ENCODE measurements around the gene COPRS. TPM values are rescaled to one million over a fixed set of nuclear protein-coding genes. Genes with fewer than 3 reads are reported as not detected.

The COPRS gene
- 40.2 to 42.6 TPM (median 42.1 TPM) in 3 replicates for total RNA-seq
- long read RNA-seq, transcript COPRS-201 (4 exons, 968 nt), result major isoform, 43 of 45 reads
- long read RNA-seq, partial matches to known transcripts, result 0 of 45 reads
- long read RNA-seq, other reads (novel, unspliced or antisense), result 2 of 45 reads

GRCh38 chr17:31858642-31859486 is at the start of gene COPRS:
COPRS (minus strand) TSS chr17:31859244; CDS start chr17:31859199, 45 bp downstream.
- H3K36me3 Mint-ChIP-seq (ENCODE audit: low read depth), result peaks cover 10% of the 10 kb centered on the region
- peak within 1 kb of the TSS; percentile 71 for H3K4me3 Mint-ChIP-seq (ENCODE audit: unreplicated experiment)
- peaks cover 24% of the 10 kb centered on the region for H3K4me1 Mint-ChIP-seq (ENCODE audit: low read depth)
- H3K27ac Mint-ChIP-seq (ENCODE audit: unreplicated experiment), result peak within 1 kb of the TSS; percentile 60
- H3K27me3 Mint-ChIP-seq (ENCODE audit: low read depth), result no peaks in the 10 kb centered on the region
- H3K9me3 Mint-ChIP-seq (ENCODE audit: low read depth), result no peaks in the 10 kb centered on the region
- DNase-seq (ENCODE audit: low spot score), result peak; percentile 90
- TF ChIP-seq CTCF (IDR thresholded peaks at IDR 0.05), result peak; percentile 61

GRCh38 chr17:31908386-31908785 is 49.3 kb upstream of the COPRS start:
- DNase-seq (ENCODE audit: low spot score), result no peak
- H3K4me3 Mint-ChIP-seq (ENCODE audit: unreplicated experiment), result no peak overlapping the region
- H3K27me3 Mint-ChIP-seq (ENCODE audit: low read depth), result peaks cover 3% of the 10 kb centered on the region

GRCh38 chr17:31907342-31907962 is 48.4 kb upstream of the COPRS start:
- TF ChIP-seq CTCF (IDR thresholded peaks at IDR 0.05), result no peak
- Mint-ChIP-seq H3K27ac (ENCODE audit: unreplicated experiment) (peak overlapping the region; percentile 37), H3K4me3 (ENCODE audit: unreplicated experiment) (no peak overlapping the region), H3K27me3 (ENCODE audit: low read depth) (peaks cover 3% of the 10 kb centered on the region), H3K4me1 (ENCODE audit: low read depth) (peaks cover 15% of the 10 kb centered on the region), H3K36me3 (ENCODE audit: low read depth) (no peaks in the 10 kb centered on the region), H3K9me3 (ENCODE audit: low read depth) (no peaks in the 10 kb centered on the region)
- no peak for DNase-seq (ENCODE audit: low spot score)

More at GRCh38 chr17:31908386-31908785, 49.3 kb upstream of the COPRS start:
- Mint-ChIP-seq H3K9me3 (ENCODE audit: low read depth) (no peaks in the 10 kb centered on the region), H3K36me3 (ENCODE audit: low read depth) (no peaks in the 10 kb centered on the region), H3K4me1 (ENCODE audit: low read depth) (peaks cover 15% of the 10 kb centered on the region), H3K27ac (ENCODE audit: unreplicated experiment) (no peak overlapping the region)
- TF ChIP-seq CTCF (IDR thresholded peaks at IDR 0.05), result no peak

GRCh38 chr17:31903401-31903800 is 44.4 kb upstream of the COPRS start:
- H3K9me3 Mint-ChIP-seq (ENCODE audit: low read depth), result no peaks in the 10 kb centered on the region
- no peak overlapping the region for H3K4me3 Mint-ChIP-seq (ENCODE audit: unreplicated experiment)
- DNase-seq (ENCODE audit: low spot score), result peak; percentile 46
- peaks cover under 1% of the 10 kb centered on the region for H3K36me3 Mint-ChIP-seq (ENCODE audit: low read depth)
- H3K4me1 Mint-ChIP-seq (ENCODE audit: low read depth), result peaks cover 28% of the 10 kb centered on the region
- no peak for TF ChIP-seq CTCF (IDR thresholded peaks at IDR 0.05)
- H3K27me3 Mint-ChIP-seq (ENCODE audit: low read depth), result no peaks in the 10 kb centered on the region
- H3K27ac Mint-ChIP-seq (ENCODE audit: unreplicated experiment), result no peak overlapping the region

GRCh38 chr17:31902693-31903092 is 43.6 kb upstream of the COPRS start:
- Mint-ChIP-seq H3K4me3 (ENCODE audit: unreplicated experiment) (no peak overlapping the region), H3K27me3 (ENCODE audit: low read depth) (no peaks in the 10 kb centered on the region), H3K36me3 (ENCODE audit: low read depth) (peaks cover 4% of the 10 kb centered on the region)

More at GRCh38 chr17:31902693-31903092, 43.6 kb upstream of the COPRS start:
- Mint-ChIP-seq H3K27ac (ENCODE audit: unreplicated experiment) (no peak overlapping the region), H3K9me3 (ENCODE audit: low read depth) (no peaks in the 10 kb centered on the region), H3K4me1 (ENCODE audit: low read depth) (peaks cover 24% of the 10 kb centered on the region)
- DNase-seq (ENCODE audit: low spot score), result no peak
- TF ChIP-seq CTCF (IDR thresholded peaks at IDR 0.05), result no peak

Data from chondrocyte (in vitro differentiated cells).